GM23338 (cell line): ENCODE data around the gene GRID1. TPM values are rescaled to one million over a fixed set of nuclear protein-coding genes. Genes with fewer than 3 reads are reported as not detected.

Source experiments
- ATAC-seq: fragments of 200-7000 bp; cut with Tn5 transposase; 3 replicates; pipeline ENCODE4 v1.9.1; 2020
- DNase-seq: peaks from one replicate; pipeline ENCODE4 v3.0.0-alpha.2; 2015; ENCODE audit warnings: low spot score
- H2AFZ ChIP-seq: fragments of 200-600 bp; sonication (generic); 2 replicates; pipeline ENCODE4 v1.8.0; 2016; ENCODE audit warnings: antibody characterized with exemption, mild to moderate bottlenecking, moderate library complexity
- H3F3A ChIP-seq: fragments of 200-600 bp; sonication (generic); replicated peaks from 2 replicates; pipeline ENCODE4 v1.8.0; 2017; ENCODE audit warnings: antibody characterized with exemption, mixed run types, low read depth
- H3K27ac ChIP-seq: fragments of 200-600 bp; sonication (generic); 2 replicates; pipeline ENCODE4 v1.6.1; 2016; ENCODE audit warnings: low read depth
- H3K27me3 ChIP-seq: fragments of 200-600 bp; sonication (generic); 2 replicates; pipeline ENCODE4 v1.8.0; 2016; ENCODE audit warnings: mild to moderate bottlenecking, mixed run types, moderate library complexity; ENCODE audit not compliant: insufficient read depth
- H3K36me3 ChIP-seq: fragments of 200-600 bp; sonication (generic); 2 replicates; pipeline ENCODE4 v1.8.0; 2016; ENCODE audit warnings: mild to moderate bottlenecking; ENCODE audit not compliant: insufficient read depth
- H3K4me1 ChIP-seq: fragments of 200-600 bp; sonication (generic); 2 replicates; pipeline ENCODE4 v1.8.0; 2016; ENCODE audit warnings: mild to moderate bottlenecking, moderate library complexity; ENCODE audit not compliant: insufficient read depth
- H3K4me2 ChIP-seq: fragments of 200-600 bp; sonication (generic); 2 replicates; pipeline ENCODE4 v1.7.1; 2017; ENCODE audit warnings: mixed run types
- H3K4me3 ChIP-seq: fragments of 200-600 bp; sonication (generic); 2 replicates; pipeline ENCODE4 v1.6.1; 2016; ENCODE audit warnings: mixed run types
- H3K79me2 ChIP-seq: fragments of 200-600 bp; sonication (generic); replicated peaks from 2 replicates; pipeline ENCODE4 v1.8.0; 2017; ENCODE audit warnings: mild to moderate bottlenecking; ENCODE audit not compliant: insufficient read depth
- H3K9me2 ChIP-seq: fragments of 200-600 bp; sonication (generic); 2 replicates; pipeline ENCODE4 v1.8.0; 2017; ENCODE audit not compliant: insufficient read depth
- H4K20me1 ChIP-seq: fragments of 200-600 bp; sonication (generic); replicated peaks from 2 replicates; pipeline ENCODE4 v1.8.0; 2017; ENCODE audit warnings: mild to moderate bottlenecking; ENCODE audit not compliant: insufficient read depth
- H3K27ac Mint-ChIP-seq: 2 replicates; pipeline ENCODE4 v1.8.0; 2020; ENCODE audit warnings: inconsistent platforms, mild to moderate bottlenecking, moderate library complexity, mixed read lengths
- H3K27me3 Mint-ChIP-seq: 3 replicates; pipeline ENCODE4 v1.8.0; 2022; ENCODE audit warnings: low read depth, mild to moderate bottlenecking, moderate library complexity, mixed read lengths, inconsistent platforms; ENCODE audit not compliant: insufficient read depth, poor library complexity
- H3K36me3 Mint-ChIP-seq: 3 replicates; pipeline ENCODE4 v1.8.0; 2021; ENCODE audit warnings: low read depth, mild to moderate bottlenecking, inconsistent platforms, moderate library complexity, mixed read lengths
- H3K4me1 Mint-ChIP-seq: 3 replicates; pipeline ENCODE4 v1.8.0; 2020; ENCODE audit warnings: mild to moderate bottlenecking, inconsistent platforms, mixed read lengths
- H3K4me3 Mint-ChIP-seq: 3 replicates; pipeline ENCODE4 v1.8.0; 2021; ENCODE audit warnings: moderate library complexity, mild to moderate bottlenecking, inconsistent platforms, mixed read lengths
- H3K9me3 Mint-ChIP-seq: 3 replicates; pipeline ENCODE4 v1.8.0; 2020; ENCODE audit warnings: moderate library complexity, mild to moderate bottlenecking, inconsistent platforms, mixed read lengths
- CREB1 ChIP-seq: fragments of 250-450 bp; sonication (Bioruptor Pico); IDR thresholded peaks from 2 replicates; pipeline ENCODE4 v1.5.0; 2020; ENCODE audit warnings: low read depth, mild to moderate bottlenecking, moderate library complexity
- EZH2phosphoT487 ChIP-seq: fragments of 200-600 bp; sonication (generic); IDR thresholded peaks from one replicate; pipeline ENCODE4 v1.8.1; 2018; ENCODE audit warnings: antibody characterized with exemption; ENCODE audit not compliant: unreplicated experiment
- JUNB ChIP-seq: IDR thresholded peaks from one replicate; pipeline ENCODE4 v1.6.1; 2016; ENCODE audit warnings: antibody characterized with exemption; ENCODE audit not compliant: unreplicated experiment
- NANOG ChIP-seq: IDR thresholded peaks from 2 replicates; pipeline ENCODE4 v1.6.1; 2016; ENCODE audit warnings: antibody characterized with exemption, borderline replicate concordance
- POLR2AphosphoS5 ChIP-seq: IDR thresholded peaks from 2 replicates; pipeline ENCODE4 v1.6.1; 2016; ENCODE audit warnings: antibody characterized with exemption, low read depth
- STAT1 ChIP-seq: IDR thresholded peaks from one replicate; pipeline ENCODE4 v1.6.1; 2016; ENCODE audit warnings: antibody characterized with exemption; ENCODE audit not compliant: unreplicated experiment
- polyA plus RNA-seq: library from polyadenylated mRNA; unstranded; fragments of >200 nt; fragmentation: Nextera tagmentation; extraction: Ambion mirVana; gene quantifications from 2 replicates; pipeline ENCODE4 v1.2.1, GENCODE V29; 2016
- total RNA-seq: library from RNA; depleted of rRNA; stranded (reverse); fragments of >200 nt; shearing (Covaris generic); gene quantifications from 2 replicates; pipeline ENCODE4 v1.2.3, GENCODE V29; 2014
- TF ChIP-seq, protein P1 (sequence below): IDR thresholded peaks from 2 replicates; pipeline ENCODE4 v1.6.1; 2016; ENCODE audit warnings: antibody characterized with exemption
- TF ChIP-seq, protein P2 (sequence below), 2 experiments: fragments of 200-600 bp in 1 of 2; sonication (generic) in 1 of 2; conservative IDR thresholded peaks; 2 replicates each; pipeline versions ENCODE4 v1.5.1 to v1.6.1; 2016 to 2017; ENCODE audit warnings: antibody characterized with exemption in 2 of 2, low read depth in 2 of 2, mild to moderate bottlenecking in 2 of 2, moderate library complexity in 1 of 2
- TF ChIP-seq, protein P3 (sequence below): IDR thresholded peaks from one replicate; pipeline ENCODE4 v1.6.1; 2018; ENCODE audit warnings: antibody characterized with exemption; ENCODE audit not compliant: unreplicated experiment
- TF ChIP-seq, protein P4 (sequence below): fragments of 250-450 bp; sonication (Bioruptor Pico); IDR thresholded peaks from 2 replicates; pipeline ENCODE4 v1.5.0; 2020; ENCODE audit warnings: mild to moderate bottlenecking, moderate library complexity

GRID1 gene
- total and polyA plus RNA-seq, 2 experiments from 2014 or later: 0.14 to 0.15 TPM

DNA sequence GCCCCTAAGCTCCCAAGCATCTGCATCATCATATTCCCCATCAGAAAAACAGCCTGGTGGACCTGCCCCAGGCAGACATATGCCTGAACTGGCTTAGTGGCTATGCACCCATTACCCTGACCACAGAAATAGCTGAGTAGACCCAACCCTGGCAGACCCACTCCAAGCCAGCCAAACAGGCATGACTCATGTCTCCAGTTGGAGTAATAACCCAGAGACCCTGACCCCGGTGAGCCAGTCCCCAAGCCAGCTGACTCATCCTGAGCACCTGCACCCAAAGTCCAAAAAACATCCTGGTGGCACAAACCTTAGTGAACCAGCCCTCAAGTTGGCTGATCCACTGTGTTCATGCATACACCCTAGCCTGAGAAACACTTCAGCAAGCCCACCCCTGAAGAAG lies 555.9 kb downstream of the GRID1 start:
- Histone ChIP-seq H4K20me1 (no peaks in the 10 kb centered on the region), H3K79me2 (no peaks in the 10 kb centered on the region), H3K4me3 (no peak overlapping the region), H3K9me2 (no peaks in the 10 kb centered on the region), H3K4me1 (no peaks in the 10 kb centered on the region), H3K36me3 (peaks cover 4% of the 10 kb centered on the region; the same call in 1 of the 2 replicates), H2AFZ (no peak overlapping the region), H3K4me2 (no peak overlapping the region), H3K27me3 (no peaks in the 10 kb centered on the region), H3K27ac (no peak overlapping the region), H3F3A (no peaks in the 10 kb centered on the region)
- H3K4me1 Mint-ChIP-seq: no peaks in the 10 kb centered on the region
- TF ChIP-seq JUNB: no peak
- peaks cover 11% of the 10 kb centered on the region; the same call in 2 of the 3 replicates for H3K36me3 Mint-ChIP-seq
- peaks cover 2% of the 10 kb centered on the region for H3K27me3 Mint-ChIP-seq
- ATAC-seq (no peak), DNase-seq (no peak)
- no peak overlapping the region for H3K27ac Mint-ChIP-seq
- H3K9me3 Mint-ChIP-seq: peaks cover 61% of the 10 kb centered on the region
- H3K4me3 Mint-ChIP-seq: no peak overlapping the region

DNA sequence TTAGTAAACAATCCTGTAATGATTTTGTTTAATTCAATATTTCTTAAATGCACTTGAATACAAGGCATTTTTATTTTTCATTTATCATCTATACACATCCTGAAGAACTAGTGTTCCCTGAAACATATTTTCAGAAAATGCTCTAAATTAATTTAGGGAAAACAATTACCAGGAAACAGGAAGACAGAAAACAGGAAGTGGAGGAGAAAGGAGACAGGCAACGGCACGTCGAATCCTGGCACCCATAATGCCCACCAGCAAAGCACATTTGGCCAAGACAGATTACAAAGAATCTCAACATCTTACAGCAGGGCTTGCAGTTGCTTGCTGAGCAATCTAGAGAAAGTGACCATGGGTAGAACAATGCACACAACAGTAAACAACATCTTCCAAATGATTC lies 571.1 kb downstream of the GRID1 start:
- Mint-ChIP-seq H3K27me3 (peaks cover 1% of the 10 kb centered on the region), H3K4me3 (no peak overlapping the region), H3K27ac (no peak overlapping the region), H3K4me1 (no peaks in the 10 kb centered on the region), H3K36me3 (peaks cover 4% of the 10 kb centered on the region; the same call in 2 of the 3 replicates), H3K9me3 (peaks cover 74% of the 10 kb centered on the region)
- Histone ChIP-seq H3K4me3 (no peak overlapping the region), H3K9me2 (no peaks in the 10 kb centered on the region), H3K27me3 (no peaks in the 10 kb centered on the region), H3F3A (no peaks in the 10 kb centered on the region), H2AFZ (no peak overlapping the region), H3K36me3 (no peaks in the 10 kb centered on the region), H3K4me1 (no peaks in the 10 kb centered on the region), H3K4me2 (no peak overlapping the region), H4K20me1 (no peaks in the 10 kb centered on the region), H3K79me2 (no peaks in the 10 kb centered on the region), H3K27ac (no peak overlapping the region)
- DNase-seq (no peak), ATAC-seq (no peak)
- TF ChIP-seq, protein P1, sequence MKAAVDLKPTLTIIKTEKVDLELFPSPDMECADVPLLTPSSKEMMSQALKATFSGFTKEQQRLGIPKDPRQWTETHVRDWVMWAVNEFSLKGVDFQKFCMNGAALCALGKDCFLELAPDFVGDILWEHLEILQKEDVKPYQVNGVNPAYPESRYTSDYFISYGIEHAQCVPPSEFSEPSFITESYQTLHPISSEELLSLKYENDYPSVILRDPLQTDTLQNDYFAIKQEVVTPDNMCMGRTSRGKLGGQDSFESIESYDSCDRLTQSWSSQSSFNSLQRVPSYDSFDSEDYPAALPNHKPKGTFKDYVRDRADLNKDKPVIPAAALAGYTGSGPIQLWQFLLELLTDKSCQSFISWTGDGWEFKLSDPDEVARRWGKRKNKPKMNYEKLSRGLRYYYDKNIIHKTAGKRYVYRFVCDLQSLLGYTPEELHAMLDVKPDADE: no peak
- no peak for TF ChIP-seq POLR2AphosphoS5
- TF ChIP-seq EZH2phosphoT487: no peak
- no peak for TF ChIP-seq NANOG
- no peak for TF ChIP-seq STAT1
- TF ChIP-seq, protein P2, sequence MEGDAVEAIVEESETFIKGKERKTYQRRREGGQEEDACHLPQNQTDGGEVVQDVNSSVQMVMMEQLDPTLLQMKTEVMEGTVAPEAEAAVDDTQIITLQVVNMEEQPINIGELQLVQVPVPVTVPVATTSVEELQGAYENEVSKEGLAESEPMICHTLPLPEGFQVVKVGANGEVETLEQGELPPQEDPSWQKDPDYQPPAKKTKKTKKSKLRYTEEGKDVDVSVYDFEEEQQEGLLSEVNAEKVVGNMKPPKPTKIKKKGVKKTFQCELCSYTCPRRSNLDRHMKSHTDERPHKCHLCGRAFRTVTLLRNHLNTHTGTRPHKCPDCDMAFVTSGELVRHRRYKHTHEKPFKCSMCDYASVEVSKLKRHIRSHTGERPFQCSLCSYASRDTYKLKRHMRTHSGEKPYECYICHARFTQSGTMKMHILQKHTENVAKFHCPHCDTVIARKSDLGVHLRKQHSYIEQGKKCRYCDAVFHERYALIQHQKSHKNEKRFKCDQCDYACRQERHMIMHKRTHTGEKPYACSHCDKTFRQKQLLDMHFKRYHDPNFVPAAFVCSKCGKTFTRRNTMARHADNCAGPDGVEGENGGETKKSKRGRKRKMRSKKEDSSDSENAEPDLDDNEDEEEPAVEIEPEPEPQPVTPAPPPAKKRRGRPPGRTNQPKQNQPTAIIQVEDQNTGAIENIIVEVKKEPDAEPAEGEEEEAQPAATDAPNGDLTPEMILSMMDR (conservative IDR thresholded peaks at IDR 0.05; ENCODE audit: low read depth in 2 of 2): no peak
- TF ChIP-seq, protein P3, sequence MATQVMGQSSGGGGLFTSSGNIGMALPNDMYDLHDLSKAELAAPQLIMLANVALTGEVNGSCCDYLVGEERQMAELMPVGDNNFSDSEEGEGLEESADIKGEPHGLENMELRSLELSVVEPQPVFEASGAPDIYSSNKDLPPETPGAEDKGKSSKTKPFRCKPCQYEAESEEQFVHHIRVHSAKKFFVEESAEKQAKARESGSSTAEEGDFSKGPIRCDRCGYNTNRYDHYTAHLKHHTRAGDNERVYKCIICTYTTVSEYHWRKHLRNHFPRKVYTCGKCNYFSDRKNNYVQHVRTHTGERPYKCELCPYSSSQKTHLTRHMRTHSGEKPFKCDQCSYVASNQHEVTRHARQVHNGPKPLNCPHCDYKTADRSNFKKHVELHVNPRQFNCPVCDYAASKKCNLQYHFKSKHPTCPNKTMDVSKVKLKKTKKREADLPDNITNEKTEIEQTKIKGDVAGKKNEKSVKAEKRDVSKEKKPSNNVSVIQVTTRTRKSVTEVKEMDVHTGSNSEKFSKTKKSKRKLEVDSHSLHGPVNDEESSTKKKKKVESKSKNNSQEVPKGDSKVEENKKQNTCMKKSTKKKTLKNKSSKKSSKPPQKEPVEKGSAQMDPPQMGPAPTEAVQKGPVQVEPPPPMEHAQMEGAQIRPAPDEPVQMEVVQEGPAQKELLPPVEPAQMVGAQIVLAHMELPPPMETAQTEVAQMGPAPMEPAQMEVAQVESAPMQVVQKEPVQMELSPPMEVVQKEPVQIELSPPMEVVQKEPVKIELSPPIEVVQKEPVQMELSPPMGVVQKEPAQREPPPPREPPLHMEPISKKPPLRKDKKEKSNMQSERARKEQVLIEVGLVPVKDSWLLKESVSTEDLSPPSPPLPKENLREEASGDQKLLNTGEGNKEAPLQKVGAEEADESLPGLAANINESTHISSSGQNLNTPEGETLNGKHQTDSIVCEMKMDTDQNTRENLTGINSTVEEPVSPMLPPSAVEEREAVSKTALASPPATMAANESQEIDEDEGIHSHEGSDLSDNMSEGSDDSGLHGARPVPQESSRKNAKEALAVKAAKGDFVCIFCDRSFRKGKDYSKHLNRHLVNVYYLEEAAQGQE: no peak
- no peak for TF ChIP-seq CREB1 (CRISPR knock-in tag)
- TF ChIP-seq, protein P4, sequence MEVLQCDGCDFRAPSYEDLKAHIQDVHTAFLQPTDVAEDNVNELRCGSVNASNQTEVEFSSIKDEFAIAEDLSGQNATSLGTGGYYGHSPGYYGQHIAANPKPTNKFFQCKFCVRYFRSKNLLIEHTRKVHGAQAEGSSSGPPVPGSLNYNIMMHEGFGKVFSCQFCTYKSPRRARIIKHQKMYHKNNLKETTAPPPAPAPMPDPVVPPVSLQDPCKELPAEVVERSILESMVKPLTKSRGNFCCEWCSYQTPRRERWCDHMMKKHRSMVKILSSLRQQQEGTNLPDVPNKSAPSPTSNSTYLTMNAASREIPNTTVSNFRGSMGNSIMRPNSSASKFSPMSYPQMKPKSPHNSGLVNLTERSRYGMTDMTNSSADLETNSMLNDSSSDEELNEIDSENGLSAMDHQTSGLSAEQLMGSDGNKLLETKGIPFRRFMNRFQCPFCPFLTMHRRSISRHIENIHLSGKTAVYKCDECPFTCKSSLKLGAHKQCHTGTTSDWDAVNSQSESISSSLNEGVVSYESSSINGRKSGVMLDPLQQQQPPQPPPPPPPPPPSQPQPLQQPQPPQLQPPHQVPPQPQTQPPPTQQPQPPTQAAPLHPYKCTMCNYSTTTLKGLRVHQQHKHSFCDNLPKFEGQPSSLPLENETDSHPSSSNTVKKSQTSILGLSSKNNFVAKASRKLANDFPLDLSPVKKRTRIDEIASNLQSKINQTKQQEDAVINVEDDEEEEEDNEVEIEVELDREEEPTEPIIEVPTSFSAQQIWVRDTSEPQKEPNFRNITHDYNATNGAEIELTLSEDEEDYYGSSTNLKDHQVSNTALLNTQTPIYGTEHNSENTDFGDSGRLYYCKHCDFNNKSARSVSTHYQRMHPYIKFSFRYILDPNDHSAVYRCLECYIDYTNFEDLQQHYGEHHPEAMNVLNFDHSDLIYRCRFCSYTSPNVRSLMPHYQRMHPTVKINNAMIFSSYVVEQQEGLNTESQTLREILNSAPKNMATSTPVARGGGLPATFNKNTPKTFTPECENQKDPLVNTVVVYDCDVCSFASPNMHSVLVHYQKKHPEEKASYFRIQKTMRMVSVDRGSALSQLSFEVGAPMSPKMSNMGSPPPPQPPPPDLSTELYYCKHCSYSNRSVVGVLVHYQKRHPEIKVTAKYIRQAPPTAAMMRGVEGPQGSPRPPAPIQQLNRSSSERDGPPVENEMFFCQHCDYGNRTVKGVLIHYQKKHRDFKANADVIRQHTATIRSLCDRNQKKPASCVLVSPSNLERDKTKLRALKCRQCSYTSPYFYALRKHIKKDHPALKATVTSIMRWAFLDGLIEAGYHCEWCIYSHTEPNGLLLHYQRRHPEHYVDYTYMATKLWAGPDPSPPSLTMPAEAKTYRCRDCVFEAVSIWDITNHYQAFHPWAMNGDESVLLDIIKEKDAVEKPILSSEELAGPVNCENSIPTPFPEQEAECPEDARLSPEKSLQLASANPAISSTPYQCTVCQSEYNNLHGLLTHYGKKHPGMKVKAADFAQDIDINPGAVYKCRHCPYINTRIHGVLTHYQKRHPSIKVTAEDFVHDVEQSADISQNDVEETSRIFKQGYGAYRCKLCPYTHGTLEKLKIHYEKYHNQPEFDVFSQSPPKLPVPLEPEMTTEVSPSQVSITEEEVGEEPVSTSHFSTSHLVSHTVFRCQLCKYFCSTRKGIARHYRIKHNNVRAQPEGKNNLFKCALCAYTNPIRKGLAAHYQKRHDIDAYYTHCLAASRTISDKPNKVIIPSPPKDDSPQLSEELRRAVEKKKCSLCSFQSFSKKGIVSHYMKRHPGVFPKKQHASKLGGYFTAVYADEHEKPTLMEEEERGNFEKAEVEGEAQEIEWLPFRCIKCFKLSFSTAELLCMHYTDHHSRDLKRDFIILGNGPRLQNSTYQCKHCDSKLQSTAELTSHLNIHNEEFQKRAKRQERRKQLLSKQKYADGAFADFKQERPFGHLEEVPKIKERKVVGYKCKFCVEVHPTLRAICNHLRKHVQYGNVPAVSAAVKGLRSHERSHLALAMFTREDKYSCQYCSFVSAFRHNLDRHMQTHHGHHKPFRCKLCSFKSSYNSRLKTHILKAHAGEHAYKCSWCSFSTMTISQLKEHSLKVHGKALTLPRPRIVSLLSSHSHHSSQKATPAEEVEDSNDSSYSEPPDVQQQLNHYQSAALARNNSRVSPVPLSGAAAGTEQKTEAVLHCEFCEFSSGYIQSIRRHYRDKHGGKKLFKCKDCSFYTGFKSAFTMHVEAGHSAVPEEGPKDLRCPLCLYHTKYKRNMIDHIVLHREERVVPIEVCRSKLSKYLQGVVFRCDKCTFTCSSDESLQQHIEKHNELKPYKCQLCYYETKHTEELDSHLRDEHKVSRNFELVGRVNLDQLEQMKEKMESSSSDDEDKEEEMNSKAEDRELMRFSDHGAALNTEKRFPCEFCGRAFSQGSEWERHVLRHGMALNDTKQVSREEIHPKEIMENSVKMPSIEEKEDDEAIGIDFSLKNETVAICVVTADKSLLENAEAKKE (CRISPR knock-in tag): no peak
